ENCODE measurements around the gene FBXO17. TPM values are rescaled to one million over a fixed set of nuclear protein-coding genes. Genes with fewer than 3 reads are reported as not detected.
"Not testable (repeated sequence)": the region's sequence is repeated elsewhere in the genome, so short reads cannot be mapped to it uniquely, and the experiment has no call there.

Gene FBXO17
- total RNA-seq: under 1 TPM in 1 of 2 experiments, not detected in 1; 0.12 TPM

GRCh38 chr19:38975214-38975860 lies at the start of gene FBXO17:
Gene FBXO17 (minus strand): TSS chr19:38975742. CDS start chr19:38950319, 25,423 bp downstream.
- CTCF ChIA-PET: interaction anchor here (1.5 kb wide), 1 partner anchor 13 kb away, joined by 5 read pairs; no protein-coding TSS in a partner anchor
- ATAC-seq: no peak
- Mint-ChIP-seq H3K27ac (no peak within 1 kb of the TSS), H3K27me3 (peaks cover 23% of the 10 kb centered on the region), H3K9me3 (ENCODE audit: low read depth) (peaks cover 3% of the 10 kb centered on the region), H3K4me1 (peaks cover 24% of the 10 kb centered on the region), H3K4me3 (no peak within 1 kb of the TSS), H3K36me3 (peaks cover 4% of the 10 kb centered on the region)
- no peak for DNase-seq

- H3K4me1 Mint-ChIP-seq: no peaks in the 10 kb centered on the region
- no peak overlapping the region for H3K27ac Mint-ChIP-seq
- CTCF ChIA-PET: interaction anchor here (0.6 kb wide), 1 partner anchor 188 kb away, joined by 3 read pairs; no protein-coding TSS in a partner anchor
- H3K36me3 Mint-ChIP-seq: no peaks in the 10 kb centered on the region
- DNase-seq: no peak
- H3K27me3 Mint-ChIP-seq: peaks cover 11% of the 10 kb centered on the region
- no peak for ATAC-seq
- H3K4me3 Mint-ChIP-seq: no peak overlapping the region
- H3K9me3 Mint-ChIP-seq (ENCODE audit: low read depth): peaks cover 6% of the 10 kb centered on the region
These were observed 49.5 kb upstream of the FBXO17 start for GRCh38 chr19:39024875-39025641.

GRCh38 chr19:39021063-39021462 lies 45.5 kb upstream of the FBXO17 start:
- ATAC-seq: no peak

GRCh38 chr19:39017646-39018045 lies 42.1 kb upstream of the FBXO17 start:
- Mint-ChIP-seq H3K4me3 (no peak overlapping the region), H3K36me3 (no peaks in the 10 kb centered on the region), H3K4me1 (no peaks in the 10 kb centered on the region), H3K9me3 (ENCODE audit: low read depth) (peaks cover 3% of the 10 kb centered on the region), H3K27ac (no peak overlapping the region), H3K27me3 (peaks cover 36% of the 10 kb centered on the region)
- CTCF ChIA-PET: no interaction called here
- DNase-seq (no peak), ATAC-seq (no peak)

More at GRCh38 chr19:39021063-39021462, 45.5 kb upstream of the FBXO17 start:
- H3K27ac Mint-ChIP-seq: no peak overlapping the region
- no peak overlapping the region for H3K4me3 Mint-ChIP-seq
- no peaks in the 10 kb centered on the region for H3K36me3 Mint-ChIP-seq
- H3K4me1 Mint-ChIP-seq: no peaks in the 10 kb centered on the region
- peaks cover 23% of the 10 kb centered on the region for H3K27me3 Mint-ChIP-seq
- CTCF ChIA-PET: no interaction called here
- peaks cover 3% of the 10 kb centered on the region for H3K9me3 Mint-ChIP-seq (ENCODE audit: low read depth)
- DNase-seq: no peak

GRCh38 chr19:39017026-39017425 lies 41.5 kb upstream of the FBXO17 start:
- Mint-ChIP-seq H3K4me1 (no peaks in the 10 kb centered on the region), H3K4me3 (no peak overlapping the region), H3K36me3 (no peaks in the 10 kb centered on the region), H3K27ac (no peak overlapping the region), H3K9me3 (ENCODE audit: low read depth) (peaks cover 3% of the 10 kb centered on the region), H3K27me3 (peaks cover 36% of the 10 kb centered on the region)
- CTCF ChIA-PET: no interaction called here
- DNase-seq (no peak), ATAC-seq (no peak)

- Mint-ChIP-seq H3K4me3 (no peak overlapping the region), H3K36me3 (no peaks in the 10 kb centered on the region)
- no peak for ATAC-seq
These were observed 38.5 kb upstream of the FBXO17 start for GRCh38 chr19:39014037-39014436.

GRCh38 chr19:39009001-39009400 lies 33.5 kb upstream of the FBXO17 start:
- ATAC-seq: no peak
- Mint-ChIP-seq H3K9me3 (ENCODE audit: low read depth) (no peaks in the 10 kb centered on the region), H3K36me3 (no peaks in the 10 kb centered on the region)

More at GRCh38 chr19:39014037-39014436, 38.5 kb upstream of the FBXO17 start:
- no peak overlapping the region for H3K27ac Mint-ChIP-seq
- peaks cover 43% of the 10 kb centered on the region for H3K27me3 Mint-ChIP-seq
- DNase-seq: no peak
- no peaks in the 10 kb centered on the region for H3K4me1 Mint-ChIP-seq
- CTCF ChIA-PET: no interaction called here
- H3K9me3 Mint-ChIP-seq (ENCODE audit: low read depth): no peaks in the 10 kb centered on the region

GRCh38 chr19:39008137-39008536 lies 32.6 kb upstream of the FBXO17 start:
- Mint-ChIP-seq H3K4me3 (no peak overlapping the region), H3K27me3 (peaks cover 51% of the 10 kb centered on the region), H3K9me3 (ENCODE audit: low read depth) (no peaks in the 10 kb centered on the region), H3K4me1 (peaks cover 16% of the 10 kb centered on the region), H3K27ac (no peak overlapping the region), H3K36me3 (no peaks in the 10 kb centered on the region)
- CTCF ChIA-PET: no interaction called here
- ATAC-seq: no peak
- no peak for DNase-seq

More at GRCh38 chr19:39009001-39009400, 33.5 kb upstream of the FBXO17 start:
- H3K27ac Mint-ChIP-seq: no peak overlapping the region
- DNase-seq: no peak
- CTCF ChIA-PET: no interaction called here
- no peak overlapping the region for H3K4me3 Mint-ChIP-seq
- peaks cover 16% of the 10 kb centered on the region for H3K4me1 Mint-ChIP-seq
- H3K27me3 Mint-ChIP-seq: peaks cover 49% of the 10 kb centered on the region

GRCh38 chr19:39007096-39007495 lies 31.6 kb upstream of the FBXO17 start:
- H3K27me3 Mint-ChIP-seq: peaks cover 52% of the 10 kb centered on the region
- no peaks in the 10 kb centered on the region for H3K36me3 Mint-ChIP-seq
- no peak overlapping the region for H3K27ac Mint-ChIP-seq
- CTCF ChIA-PET: interaction anchor here (1.4 kb wide), 1 partner anchor 44 kb away, joined by 4 read pairs; no protein-coding TSS in a partner anchor
- H3K4me1 Mint-ChIP-seq: peaks cover 16% of the 10 kb centered on the region
- DNase-seq (no peak), ATAC-seq (no peak)
- no peak overlapping the region for H3K4me3 Mint-ChIP-seq
- H3K9me3 Mint-ChIP-seq (ENCODE audit: low read depth): no peaks in the 10 kb centered on the region

GRCh38 chr19:39004403-39004802 lies 28.9 kb upstream of the FBXO17 start:
- no peaks in the 10 kb centered on the region for H3K36me3 Mint-ChIP-seq
- no peak overlapping the region for H3K27ac Mint-ChIP-seq
- peaks cover 47% of the 10 kb centered on the region for H3K27me3 Mint-ChIP-seq
- DNase-seq: no peak
- H3K4me1 Mint-ChIP-seq: peaks cover 16% of the 10 kb centered on the region
- no peaks in the 10 kb centered on the region for H3K9me3 Mint-ChIP-seq (ENCODE audit: low read depth)
- CTCF ChIA-PET: interaction anchor here (0.7 kb wide), 1 partner anchor 547 kb away, joined by 5 read pairs; no protein-coding TSS in a partner anchor
- no peak for ATAC-seq
- no peak overlapping the region for H3K4me3 Mint-ChIP-seq

- DNase-seq (no peak), ATAC-seq (no peak)
- no peaks in the 10 kb centered on the region for H3K9me3 Mint-ChIP-seq (ENCODE audit: low read depth)
- H3K4me1 Mint-ChIP-seq: peaks cover 16% of the 10 kb centered on the region
- no peak overlapping the region for H3K4me3 Mint-ChIP-seq
- H3K27ac Mint-ChIP-seq: no peak overlapping the region
- peaks cover 47% of the 10 kb centered on the region for H3K27me3 Mint-ChIP-seq
- CTCF ChIA-PET: no interaction called here
- no peaks in the 10 kb centered on the region for H3K36me3 Mint-ChIP-seq
These were observed 28.3 kb upstream of the FBXO17 start for GRCh38 chr19:39003796-39004195.

GRCh38 chr19:39003188-39003587 lies 27.6 kb upstream of the FBXO17 start:
- Mint-ChIP-seq H3K9me3 (ENCODE audit: low read depth) (no peaks in the 10 kb centered on the region), H3K27me3 (peaks cover 42% of the 10 kb centered on the region), H3K27ac (no peak overlapping the region), H3K36me3 (no peaks in the 10 kb centered on the region), H3K4me1 (peaks cover 16% of the 10 kb centered on the region), H3K4me3 (no peak overlapping the region)
- ATAC-seq (no peak), DNase-seq (no peak)
- CTCF ChIA-PET: no interaction called here

GRCh38 chr19:39001041-39001440 lies 25.5 kb upstream of the FBXO17 start:
- peaks cover 8% of the 10 kb centered on the region for H3K4me1 Mint-ChIP-seq
- H3K27ac Mint-ChIP-seq: no peak overlapping the region
- H3K4me3 Mint-ChIP-seq: no peak overlapping the region
- peaks cover 39% of the 10 kb centered on the region for H3K27me3 Mint-ChIP-seq
- ATAC-seq (no peak), DNase-seq (no peak)
- H3K36me3 Mint-ChIP-seq: no peaks in the 10 kb centered on the region
- no peaks in the 10 kb centered on the region for H3K9me3 Mint-ChIP-seq (ENCODE audit: low read depth)
- CTCF ChIA-PET: no interaction called here

- ATAC-seq: not testable (repeated sequence)
- peaks cover 31% of the 10 kb centered on the region for H3K27me3 Mint-ChIP-seq
These were observed 22.0 kb upstream of the FBXO17 start for GRCh38 chr19:38997576-38997975.

More at GRCh38 chr19:38997576-38997975, 22.0 kb upstream of the FBXO17 start:
- CTCF ChIA-PET: interaction anchor here (0.6 to 0.7 kb wide), 2 partner anchors 28 to 66 kb away, joined by 3 read pairs; no protein-coding TSS in a partner anchor
- not testable (repeated sequence) for H3K36me3 Mint-ChIP-seq; H3K4me3 Mint-ChIP-seq; DNase-seq; H3K4me1 Mint-ChIP-seq; H3K27ac Mint-ChIP-seq; H3K9me3 Mint-ChIP-seq (ENCODE audit: low read depth)

Measured in activated CD8-positive, alpha-beta memory T cell treated with anti-CD3 and anti-CD28 coated beads, Interleukin-2, amount 10 ng/mL, durations not matched to agents 7 days and 5 days (primary cell).